Panc1 (cell line): ENCODE results near the gene ADAP2. TPM values are rescaled to one million over a fixed set of nuclear protein-coding genes. Genes with fewer than 3 reads are reported as not detected.

ENCODE experiments used
- ATAC-seq: fragments of 200-7000 bp; cut with Tn5 transposase; 2 replicates; pipeline ENCODE4 v1.9.1; 2020; ENCODE audit warnings: mild to moderate bottlenecking, moderate library complexity
- BruUV-seq: library from RNA; stranded (reverse); fragments of 400-500 nt; replicated peaks from 2 replicates; lab custom pipeline; 2021; lab: Mats Ljungman, UMichigan
- CTCF ChIA-PET: fragments of 300-600 bp; sonication (Branson Sonifier 250); formaldehyde crosslinking; loops from one replicate; lab custom pipeline; 2022; ENCODE audit warnings: antibody characterized with exemption; lab: Charles Lee
- POLR2A ChIA-PET: fragments of 300-600 bp; sonication (Branson Sonifier 250); formaldehyde crosslinking; loops from one replicate; lab custom pipeline; 2022; ENCODE audit warnings: antibody characterized with exemption; lab: Charles Lee
- DNase-seq: peaks from one replicate; pipeline ENCODE4 v3.0.0-alpha.2; 2010; ENCODE audit warnings: low read depth, low spot score
- H3K27ac ChIP-seq: 2 replicates; pipeline ENCODE4 v1.5.1; 2011; ENCODE audit warnings: mild to moderate bottlenecking, low read length, inconsistent platforms
- H3K27me3 ChIP-seq: fragments of 200-500 bp; sonication (Bioruptor generic); 2 replicates; pipeline ENCODE4 v1.6.0; 2014; ENCODE audit warnings: low read length, inconsistent platforms; ENCODE audit not compliant: control insufficient read depth, insufficient read depth
- H3K36me3 ChIP-seq: fragments of 200-500 bp; sonication (Bioruptor generic); 2 replicates; pipeline ENCODE4 v1.5.1; 2014; ENCODE audit warnings: inconsistent platforms, mild to moderate bottlenecking, low read length, moderate library complexity; ENCODE audit not compliant: control insufficient read depth, insufficient read depth
- H3K4me1 ChIP-seq: 2 replicates; pipeline ENCODE4 v1.5.1; 2011; ENCODE audit warnings: inconsistent platforms, mild to moderate bottlenecking, low read length, moderate library complexity; ENCODE audit not compliant: control insufficient read depth, insufficient read depth
- H3K4me3 ChIP-seq, 2 experiments: 2 replicates each; pipeline ENCODE4 v1.5.1; 2011 to 2012; ENCODE audit warnings: low read depth in 2 of 2, low read length in 2 of 2, mild to moderate bottlenecking in 2 of 2, inconsistent platforms in 1 of 2, moderate library complexity in 1 of 2
- H3K9me3 ChIP-seq: fragments of 200-500 bp; sonication (Bioruptor generic); 2 replicates; pipeline ENCODE4 v1.5.1; 2014; ENCODE audit warnings: low read depth, mild to moderate bottlenecking, inconsistent platforms, low read length, moderate library complexity; ENCODE audit not compliant: control insufficient read depth, insufficient read depth
- CTCF ChIP-seq: fragments of 450-650 bp; IDR thresholded peaks from 2 replicates; pipeline ENCODE4 v1.5.1; 2017; ENCODE audit warnings: mild to moderate bottlenecking
- POLR2AphosphoS5 ChIP-seq: IDR thresholded peaks from 2 replicates; pipeline ENCODE4 v1.6.1; 2012; ENCODE audit warnings: mild to moderate bottlenecking, low read depth, low read length, moderate library complexity
- SIN3A ChIP-seq: IDR thresholded peaks from 2 replicates; pipeline ENCODE4 v1.6.1; 2012; ENCODE audit warnings: low read depth, mild to moderate bottlenecking, low read length, moderate library complexity, borderline replicate concordance; ENCODE audit not compliant: insufficient read depth
- TCF7L2 ChIP-seq: IDR thresholded peaks from 2 replicates; pipeline ENCODE4 v1.6.1; 2011; ENCODE audit warnings: mild to moderate bottlenecking, low read depth, low read length, inconsistent platforms
- in situ Hi-C: cut with HindIII; loops from 2 replicates; pipeline ENCODE4 v1.10.0; 2016; ENCODE audit warnings: low sequenced_read_pairs, low pct_unique_long_range_greater_than_20kb
- intact Hi-C: fragments of 100-400 bp; cut with micrococcal nuclease; formaldehyde crosslinking; loops from one replicate; pipeline ENCODE4 v1.10.0; 2022; ENCODE audit not compliant: unreplicated experiment
- total RNA-seq: library from RNA; stranded (reverse); gene quantifications from one replicate; pipeline ENCODE4 v1.2.1, GENCODE V29; 2021; ENCODE audit not compliant: unreplicated experiment
- TF ChIP-seq, protein P1 (sequence below), 2 experiments: IDR thresholded peaks; 2 replicates each; pipeline ENCODE4 v1.6.1; 2011 to 2012; ENCODE audit warnings: low read depth in 2 of 2, control low read depth in 1 of 2, low read length in 1 of 2, mild to moderate bottlenecking in 1 of 2, moderate library complexity in 1 of 2; ENCODE audit not compliant: insufficient read depth in 1 of 2

ADAP2 gene
- total RNA-seq, 1 experiment from 2014 or later: 2.4 TPM

GRCh38 chr17:30950189-30950588, 28.4 kb downstream of the ADAP2 start:
- TF ChIP-seq, protein P1, sequence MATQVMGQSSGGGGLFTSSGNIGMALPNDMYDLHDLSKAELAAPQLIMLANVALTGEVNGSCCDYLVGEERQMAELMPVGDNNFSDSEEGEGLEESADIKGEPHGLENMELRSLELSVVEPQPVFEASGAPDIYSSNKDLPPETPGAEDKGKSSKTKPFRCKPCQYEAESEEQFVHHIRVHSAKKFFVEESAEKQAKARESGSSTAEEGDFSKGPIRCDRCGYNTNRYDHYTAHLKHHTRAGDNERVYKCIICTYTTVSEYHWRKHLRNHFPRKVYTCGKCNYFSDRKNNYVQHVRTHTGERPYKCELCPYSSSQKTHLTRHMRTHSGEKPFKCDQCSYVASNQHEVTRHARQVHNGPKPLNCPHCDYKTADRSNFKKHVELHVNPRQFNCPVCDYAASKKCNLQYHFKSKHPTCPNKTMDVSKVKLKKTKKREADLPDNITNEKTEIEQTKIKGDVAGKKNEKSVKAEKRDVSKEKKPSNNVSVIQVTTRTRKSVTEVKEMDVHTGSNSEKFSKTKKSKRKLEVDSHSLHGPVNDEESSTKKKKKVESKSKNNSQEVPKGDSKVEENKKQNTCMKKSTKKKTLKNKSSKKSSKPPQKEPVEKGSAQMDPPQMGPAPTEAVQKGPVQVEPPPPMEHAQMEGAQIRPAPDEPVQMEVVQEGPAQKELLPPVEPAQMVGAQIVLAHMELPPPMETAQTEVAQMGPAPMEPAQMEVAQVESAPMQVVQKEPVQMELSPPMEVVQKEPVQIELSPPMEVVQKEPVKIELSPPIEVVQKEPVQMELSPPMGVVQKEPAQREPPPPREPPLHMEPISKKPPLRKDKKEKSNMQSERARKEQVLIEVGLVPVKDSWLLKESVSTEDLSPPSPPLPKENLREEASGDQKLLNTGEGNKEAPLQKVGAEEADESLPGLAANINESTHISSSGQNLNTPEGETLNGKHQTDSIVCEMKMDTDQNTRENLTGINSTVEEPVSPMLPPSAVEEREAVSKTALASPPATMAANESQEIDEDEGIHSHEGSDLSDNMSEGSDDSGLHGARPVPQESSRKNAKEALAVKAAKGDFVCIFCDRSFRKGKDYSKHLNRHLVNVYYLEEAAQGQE (IDR thresholded peaks at IDR 0.05; ENCODE audit: insufficient read depth in 1 of 2, low read depth in 2 of 2, low read length in 1 of 2): no peak
- no peak for TF ChIP-seq CTCF
- no peak for TF ChIP-seq TCF7L2
- no peak for TF ChIP-seq SIN3A
- TF ChIP-seq POLR2AphosphoS5: no peak
- ChIA-PET POLR2A (no interaction called here), CTCF (no interaction called here)
- Histone ChIP-seq H3K36me3 (no peaks in the 10 kb centered on the region), H3K27ac (no peak overlapping the region), H3K27me3 (no peaks in the 10 kb centered on the region), H3K4me3 (no peak overlapping the region), H3K4me1 (no peaks in the 10 kb centered on the region), H3K9me3 (no peaks in the 10 kb centered on the region)
- DNase-seq: no peak
- in situ Hi-C loops (no loop called here), intact Hi-C loops (loop anchor here (2.0 kb wide), 1 partner anchor 21 kb away; the partner anchor contains the start of gene RNF135)
- BruUV-seq: no TSS peak
- ATAC-seq: 0 out of 2 replicates have a peak, but pooled peaks have one; percentile 26

DNA sequence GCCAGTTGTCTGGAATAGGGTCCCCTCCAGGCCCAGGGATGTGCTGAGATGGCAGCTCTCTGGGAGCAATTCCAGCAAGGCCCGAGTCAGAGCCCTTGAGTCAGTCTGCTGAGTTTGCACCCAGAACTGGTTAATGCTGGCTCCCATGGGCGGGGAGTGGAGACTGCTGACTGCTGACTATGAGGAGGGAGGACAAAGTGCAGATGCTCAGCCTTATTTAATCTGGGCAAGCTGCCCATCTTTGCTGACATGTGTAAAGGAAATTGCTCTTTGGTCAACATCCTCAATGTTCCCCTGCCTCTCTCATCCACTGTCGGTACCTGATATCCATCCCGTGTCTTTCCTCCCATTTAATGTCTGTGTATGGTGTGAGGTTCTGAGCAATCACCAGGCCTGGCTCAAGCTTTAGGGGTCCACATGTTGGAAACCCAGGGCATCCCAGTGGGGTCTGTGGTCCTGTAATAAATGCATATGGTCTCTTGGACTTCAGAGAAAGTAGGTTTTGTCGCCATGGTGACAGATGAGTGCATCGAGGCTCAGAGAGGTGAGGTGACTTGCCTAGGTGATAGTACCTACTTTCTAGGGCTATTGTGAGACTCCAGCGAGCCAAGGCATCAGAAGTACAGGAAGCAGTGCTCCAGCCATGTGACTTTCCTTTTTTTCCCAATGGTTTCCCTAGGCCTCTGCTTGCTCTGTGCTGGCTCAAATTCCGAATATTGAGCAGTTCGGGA, 29.1 kb downstream of the ADAP2 start:
- H3K27me3 ChIP-seq: no peaks in the 10 kb centered on the region
- H3K36me3 ChIP-seq: no peaks in the 10 kb centered on the region
- ATAC-seq (no peak), DNase-seq (no peak)
- TF ChIP-seq, protein P1 (IDR thresholded peaks at IDR 0.05; ENCODE audit: insufficient read depth in 1 of 2, low read depth in 2 of 2, low read length in 1 of 2): no peak
- TF ChIP-seq CTCF (no peak), TCF7L2 (no peak), SIN3A (no peak), POLR2AphosphoS5 (no peak)
- no peaks in the 10 kb centered on the region for H3K4me1 ChIP-seq
- H3K4me3 ChIP-seq: no peak overlapping the region
- POLR2A ChIA-PET: no interaction called here
- CTCF ChIA-PET: no interaction called here
- H3K27ac ChIP-seq: no peak overlapping the region
- no peaks in the 10 kb centered on the region for H3K9me3 ChIP-seq
- in situ Hi-C loops (no loop called here), intact Hi-C loops (loop anchor here (2.0 kb wide), 1 partner anchor 20 kb away; the partner anchor contains the start of gene RNF135)
- no TSS peak for BruUV-seq
